HG02870 (cell line): ENCODE data around the gene GPR162.
A peak's percentile ranks its signal among the peaks of the same experiment; 100 is the strongest.

ENCODE experiments used
- ATAC-seq: cut with Tn5 transposase; IDR thresholded peaks from one replicate; pipeline ENCODE4 v1.9.1; 2021; ENCODE audit warnings: mild to moderate bottlenecking, moderate library complexity; ENCODE audit not compliant: unreplicated experiment

Gene GPR162

DNA sequence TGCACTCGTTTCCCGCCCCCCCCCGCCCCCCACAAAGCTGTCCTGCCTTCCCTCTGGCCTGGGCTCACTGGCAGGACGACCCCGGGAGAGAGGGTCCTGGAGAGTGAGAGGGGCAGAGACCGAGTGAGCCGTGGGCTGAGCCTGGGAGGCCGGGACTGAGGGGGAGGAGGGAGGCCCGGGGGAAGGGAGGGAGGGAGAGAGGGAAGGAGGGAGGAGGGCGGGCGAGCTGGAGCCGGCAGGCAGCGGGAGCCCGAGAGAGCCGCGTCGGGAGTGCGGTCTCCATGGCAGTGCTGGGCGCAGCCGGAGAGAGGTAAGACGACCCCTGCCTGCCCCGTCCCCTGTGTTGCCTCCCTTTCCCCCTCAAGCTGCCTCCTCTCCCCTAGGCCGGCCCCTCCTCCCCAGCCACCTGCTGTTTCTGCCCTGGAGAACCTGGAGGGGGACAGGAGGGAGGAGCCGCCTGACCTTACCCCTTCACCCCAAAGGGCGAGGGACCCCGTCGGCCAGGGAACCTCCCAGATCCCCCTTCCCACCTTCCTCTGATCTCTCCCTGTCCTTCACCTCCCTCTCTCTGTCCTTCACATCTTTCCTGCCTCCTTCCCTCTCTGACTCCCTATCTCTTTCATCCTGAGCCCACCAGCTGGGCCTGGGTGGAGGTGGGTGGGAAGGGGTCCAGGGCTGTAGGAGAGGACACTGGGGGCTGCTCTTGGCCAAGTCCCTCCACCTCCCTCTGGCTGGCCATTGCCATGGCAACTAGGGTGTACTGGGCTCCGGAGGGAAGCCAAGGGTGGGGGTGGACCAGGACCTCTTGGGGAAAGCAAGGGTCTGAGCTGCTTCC lies at the start of gene GPR162:
GPR162 (plus strand) TSS at position 231 of the 835 bp plus-strand sequence. CDS start 2,078 bp downstream, outside the sequence.
- no peak for ATAC-seq

DNA sequence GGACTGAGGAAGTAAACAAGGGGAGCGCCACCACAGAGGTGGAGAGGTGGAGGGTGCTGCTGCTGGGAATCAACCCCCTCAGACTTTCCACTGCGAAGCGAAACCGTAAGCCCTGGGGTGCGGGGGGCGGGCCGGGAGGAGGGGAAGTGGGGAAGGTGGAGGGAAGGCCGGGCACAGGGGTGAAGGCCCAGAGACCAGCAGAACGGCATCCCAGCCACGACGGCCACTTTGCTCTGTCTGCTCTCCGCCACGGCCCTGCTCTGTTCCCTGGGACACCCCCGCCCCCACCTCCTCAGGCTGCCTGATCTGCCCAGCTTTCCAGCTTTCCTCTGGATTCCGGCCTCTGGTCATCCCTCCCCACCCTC lies 49.3 kb upstream of the GPR162 start, which contains the start of gene LAG3:
LAG3 (plus strand) TSS at position 190 of the 365 bp plus-strand sequence. CDS start 333 bp downstream, outside the sequence.
- ATAC-seq = no peak

DNA sequence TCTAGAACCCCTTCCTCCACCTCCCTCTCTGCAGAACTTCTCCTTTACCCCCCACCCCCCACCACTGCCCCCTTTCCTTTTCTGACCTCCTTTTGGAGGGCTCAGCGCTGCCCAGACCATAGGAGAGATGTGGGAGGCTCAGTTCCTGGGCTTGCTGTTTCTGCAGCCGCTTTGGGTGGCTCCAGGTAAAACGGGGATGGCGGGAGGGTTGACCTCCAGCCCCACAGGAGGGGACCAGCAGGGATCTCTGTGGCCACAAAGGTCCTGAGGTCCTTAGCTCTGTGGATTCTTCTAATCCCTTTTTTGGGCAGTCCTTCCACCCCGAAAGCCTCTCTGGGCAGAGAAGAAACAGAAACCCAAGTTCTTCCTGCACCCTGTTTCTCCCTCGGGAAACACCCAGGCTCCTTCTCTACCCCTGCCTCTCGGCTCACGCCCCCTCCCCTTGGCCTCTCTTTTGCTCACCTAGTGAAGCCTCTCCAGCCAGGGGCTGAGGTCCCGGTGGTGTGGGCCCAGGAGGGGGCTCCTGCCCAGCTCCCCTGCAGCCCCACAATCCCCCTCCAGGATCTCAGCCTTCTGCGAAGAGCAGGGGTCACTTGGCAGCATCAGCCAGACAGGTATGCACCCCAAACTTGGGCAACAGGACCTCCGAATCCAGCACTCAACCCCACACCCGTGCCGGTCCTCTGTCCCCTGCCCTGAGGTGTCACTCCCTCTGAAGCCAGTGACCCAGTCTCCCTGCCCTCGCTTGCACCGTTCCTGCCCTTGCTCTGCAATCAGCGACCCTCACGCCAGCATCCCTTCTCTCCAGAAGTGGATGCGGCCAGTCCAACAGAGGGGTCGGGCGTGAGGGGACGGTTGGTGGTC lies 48.7 kb upstream of the GPR162 start:
- ATAC-seq = no peak

DNA sequence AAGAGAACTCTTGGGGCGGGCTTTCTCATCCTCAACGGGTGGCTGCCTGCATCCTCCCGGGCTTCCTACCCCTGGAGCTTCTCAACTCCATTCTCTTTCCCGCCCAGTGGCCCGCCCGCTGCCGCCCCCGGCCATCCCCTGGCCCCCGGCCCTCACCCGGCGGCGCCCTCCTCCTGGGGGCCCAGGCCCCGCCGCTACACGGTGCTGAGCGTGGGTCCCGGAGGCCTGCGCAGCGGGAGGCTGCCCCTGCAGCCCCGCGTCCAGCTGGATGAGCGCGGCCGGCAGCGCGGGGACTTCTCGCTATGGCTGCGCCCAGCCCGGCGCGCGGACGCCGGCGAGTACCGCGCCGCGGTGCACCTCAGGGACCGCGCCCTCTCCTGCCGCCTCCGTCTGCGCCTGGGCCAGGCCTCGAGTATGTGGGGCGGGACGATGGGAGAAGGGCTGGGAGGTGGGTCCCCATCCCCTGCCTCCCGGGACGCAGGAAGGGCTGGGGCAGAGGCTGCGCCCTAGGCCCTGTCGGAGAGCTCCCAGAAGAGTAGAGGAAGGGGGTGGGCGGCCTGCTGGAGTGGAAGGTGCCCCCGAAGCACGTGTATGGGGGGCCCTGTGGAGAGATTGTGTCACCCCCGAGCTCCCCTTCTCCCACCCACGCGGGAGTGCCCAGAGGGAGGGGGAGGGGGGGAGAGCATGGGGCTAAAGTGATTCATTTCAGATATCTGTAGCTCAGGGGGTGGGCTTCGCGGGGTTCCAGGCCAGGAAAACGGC lies 47.9 kb upstream of the GPR162 start:
- ATAC-seq = no peak

DNA sequence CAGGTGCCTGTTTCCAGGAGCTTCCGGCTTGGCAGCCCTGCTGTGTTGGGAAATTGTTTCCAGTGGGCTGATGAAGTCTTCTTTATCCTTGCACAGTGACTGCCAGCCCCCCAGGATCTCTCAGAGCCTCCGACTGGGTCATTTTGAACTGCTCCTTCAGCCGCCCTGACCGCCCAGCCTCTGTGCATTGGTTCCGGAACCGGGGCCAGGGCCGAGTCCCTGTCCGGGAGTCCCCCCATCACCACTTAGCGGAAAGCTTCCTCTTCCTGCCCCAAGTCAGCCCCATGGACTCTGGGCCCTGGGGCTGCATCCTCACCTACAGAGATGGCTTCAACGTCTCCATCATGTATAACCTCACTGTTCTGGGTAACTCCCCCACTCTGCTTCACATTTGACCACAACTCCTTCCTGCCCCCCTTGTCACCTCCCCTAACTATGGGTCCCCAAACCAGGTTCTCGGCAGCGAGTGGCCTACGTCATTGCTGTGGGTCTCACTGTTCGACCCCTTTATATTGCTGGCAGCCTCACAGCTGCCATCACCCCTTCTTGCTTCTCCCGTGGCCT lies 47.0 kb upstream of the GPR162 start:
- ATAC-seq = no peak

DNA sequence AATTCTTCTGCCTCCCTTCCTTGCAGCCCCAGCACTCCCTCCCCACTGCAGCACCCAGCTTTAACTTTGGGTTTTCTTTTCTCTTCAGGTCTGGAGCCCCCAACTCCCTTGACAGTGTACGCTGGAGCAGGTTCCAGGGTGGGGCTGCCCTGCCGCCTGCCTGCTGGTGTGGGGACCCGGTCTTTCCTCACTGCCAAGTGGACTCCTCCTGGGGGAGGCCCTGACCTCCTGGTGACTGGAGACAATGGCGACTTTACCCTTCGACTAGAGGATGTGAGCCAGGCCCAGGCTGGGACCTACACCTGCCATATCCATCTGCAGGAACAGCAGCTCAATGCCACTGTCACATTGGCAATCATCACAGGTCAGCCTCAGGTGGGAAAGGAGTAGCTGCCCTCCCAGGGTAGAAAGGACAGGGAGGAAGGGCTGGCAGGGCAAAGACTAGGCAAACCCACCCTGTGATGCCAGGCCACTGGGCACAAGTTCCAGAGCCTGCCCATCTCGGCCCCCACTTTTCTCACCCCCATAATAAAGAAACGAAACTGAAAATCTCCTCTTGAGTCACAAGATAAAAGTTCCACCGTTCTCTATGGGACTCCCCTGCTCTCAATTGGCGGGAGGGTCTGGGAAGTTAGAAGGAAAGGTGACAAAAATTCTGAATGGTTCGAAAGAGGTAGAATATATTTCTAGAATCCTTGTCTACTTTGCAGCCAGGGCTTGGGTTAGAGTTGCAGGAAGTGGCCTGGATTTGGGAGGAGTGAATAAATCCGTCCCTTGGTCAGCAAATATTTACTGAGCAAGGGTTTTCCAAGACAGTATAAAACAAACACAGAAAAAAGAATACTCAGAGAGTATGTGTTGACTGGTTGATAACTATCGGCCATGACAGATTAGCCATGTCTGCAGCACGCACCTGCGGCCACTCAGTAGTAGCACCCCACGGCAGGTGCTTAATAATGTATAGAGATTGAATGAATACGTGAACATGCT lies 46.1 kb upstream of the GPR162 start:
- no peak for ATAC-seq

GRCh38 chr12:6777386-6777785 lies 44.2 kb upstream of the GPR162 start:
- ATAC-seq = no peak

- no peak for ATAC-seq
Observed at GRCh38 chr12:6778217-6778573, 43.4 kb upstream of the GPR162 start.

GRCh38 chr12:6778574-6779550 lies 42.8 kb upstream of the GPR162 start:
- peak; percentile 70 for ATAC-seq

- ATAC-seq = no peak
Observed at GRCh38 chr12:6779708-6780432, 41.8 kb upstream of the GPR162 start.

GRCh38 chr12:6780573-6780972 lies 41.0 kb upstream of the GPR162 start:
- ATAC-seq = no peak

DNA sequence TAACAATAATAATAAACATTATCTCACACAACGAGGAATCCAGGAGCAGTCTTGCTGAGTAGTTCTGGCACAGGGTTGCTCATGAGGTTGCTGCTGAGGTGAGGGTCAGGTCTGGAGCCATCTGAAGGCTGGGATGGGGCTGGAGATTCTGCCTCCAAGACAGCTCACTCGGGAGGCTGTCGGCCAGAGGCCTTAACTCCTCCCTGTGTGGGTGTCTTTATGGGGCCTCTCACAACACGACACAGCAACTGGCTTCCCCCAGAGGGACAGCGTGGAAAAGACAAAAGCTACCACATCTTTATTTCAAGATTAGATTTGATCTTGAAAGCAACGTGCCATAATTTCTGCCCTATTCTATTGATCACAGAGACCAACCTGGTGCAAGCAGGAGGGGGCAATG lies 39.5 kb upstream of the GPR162 start:
- ATAC-seq = no peak

DNA sequence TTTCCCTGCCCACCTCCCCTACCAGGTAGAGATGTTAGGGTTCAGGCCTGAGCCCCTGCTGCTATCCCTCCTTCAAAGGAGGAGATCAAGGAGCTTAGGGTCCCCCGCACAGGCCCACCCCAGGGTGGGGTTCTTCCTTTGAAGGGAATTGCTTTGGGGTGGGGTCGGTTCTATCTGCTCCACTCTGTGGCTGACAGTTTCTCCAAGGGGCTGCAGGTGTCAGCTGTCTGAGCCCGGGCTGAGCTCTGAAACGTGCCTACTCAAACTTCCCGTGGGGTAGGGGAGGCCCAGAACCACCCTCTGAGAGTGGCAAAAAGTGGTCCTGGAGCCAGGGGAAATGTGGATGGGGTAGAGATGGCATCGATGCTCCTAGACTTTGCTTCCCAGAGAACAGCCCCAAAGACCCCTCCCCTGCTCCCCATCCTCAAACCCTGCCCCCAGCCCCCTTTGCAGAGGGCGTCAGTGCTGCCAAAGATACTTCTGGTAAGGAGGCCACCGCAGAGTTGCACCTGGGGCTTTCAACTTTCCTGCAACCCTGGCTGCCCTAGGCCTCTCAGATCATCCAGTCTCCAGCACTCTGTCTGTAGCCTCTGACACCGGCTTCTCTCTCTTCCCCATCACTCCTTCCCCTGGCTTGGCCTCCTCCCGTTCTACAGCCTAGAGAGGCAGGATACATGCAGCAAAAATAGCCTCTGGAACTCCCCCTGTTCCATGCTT lies 38.6 kb upstream of the GPR162 start:
- no peak for ATAC-seq

- ATAC-seq = no peak
Observed at GRCh38 chr12:6783828-6784227, 37.8 kb upstream of the GPR162 start.

DNA sequence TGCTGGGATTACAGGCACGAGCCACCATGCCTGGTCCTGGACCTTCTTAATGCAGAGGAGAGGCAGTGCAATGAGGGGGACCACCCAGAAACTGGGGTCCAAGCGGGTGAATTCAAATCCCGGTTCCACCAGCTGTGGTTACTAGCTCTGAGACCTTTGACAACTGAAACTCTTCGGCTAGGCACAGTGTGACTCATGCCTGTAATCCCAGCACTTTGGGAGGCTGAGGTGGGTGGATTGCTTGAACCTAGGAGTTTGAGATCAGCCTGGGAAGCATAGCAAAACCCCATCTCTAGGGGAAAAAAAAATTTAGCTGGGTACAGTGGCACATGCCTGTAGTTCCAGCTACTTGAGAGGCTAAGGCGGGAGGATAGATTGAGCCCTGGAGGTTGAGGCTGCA lies 37.3 kb upstream of the GPR162 start:
- ATAC-seq = no peak

DNA sequence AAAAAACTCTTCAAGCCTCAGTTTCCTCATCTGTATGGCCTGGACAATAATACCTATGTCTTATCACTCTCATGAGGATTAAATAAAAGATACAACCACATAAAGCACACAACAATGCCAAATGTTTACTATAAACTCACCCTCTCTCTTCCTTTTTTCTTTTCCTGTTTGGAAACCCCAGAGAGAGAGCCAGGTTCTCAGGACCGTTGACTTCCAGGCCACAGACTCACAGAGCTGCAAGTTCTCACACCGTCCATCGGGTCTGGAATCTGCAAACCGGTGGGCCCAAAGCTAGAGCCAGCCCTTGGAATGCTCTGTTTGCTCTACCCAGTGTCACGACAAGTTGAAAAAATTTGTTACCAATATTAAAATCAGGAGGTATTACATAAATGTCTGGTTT lies 36.9 kb upstream of the GPR162 start:
- no peak for ATAC-seq

DNA sequence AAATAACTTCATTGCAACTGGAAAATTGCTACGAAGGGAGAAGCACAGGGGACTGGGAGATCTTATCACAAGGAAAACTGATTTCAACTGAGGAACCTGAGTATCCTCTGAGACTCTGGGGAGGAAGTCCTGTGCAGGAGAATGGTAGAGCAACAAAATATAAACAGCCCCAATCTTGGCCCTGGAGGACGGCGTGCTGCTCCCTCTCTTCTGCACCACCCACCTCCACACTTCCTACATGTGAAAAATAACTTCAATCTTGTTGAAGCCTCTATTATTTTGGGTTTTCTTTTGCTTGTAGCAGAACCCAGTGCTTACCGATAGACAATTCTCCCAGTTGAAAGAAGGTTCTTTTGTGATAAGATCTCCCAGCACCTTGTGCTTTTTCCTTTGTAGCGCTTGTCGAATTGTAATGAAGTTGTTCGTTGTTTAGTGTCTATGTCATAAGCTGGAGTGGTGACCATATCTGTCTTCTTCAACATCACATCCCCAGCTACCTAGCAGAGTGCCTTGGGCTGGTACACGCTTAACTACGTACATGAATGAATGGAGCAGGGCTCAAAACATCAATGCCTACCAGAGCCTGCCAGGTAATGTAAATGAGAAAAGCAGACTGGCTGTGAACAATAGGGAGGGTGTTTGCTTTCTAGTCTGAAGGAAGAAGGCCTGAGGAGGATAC lies 35.1 kb upstream of the GPR162 start:
- ATAC-seq = no peak
